ENCODE results near the gene CCDC33.

CCDC33 gene

DNA sequence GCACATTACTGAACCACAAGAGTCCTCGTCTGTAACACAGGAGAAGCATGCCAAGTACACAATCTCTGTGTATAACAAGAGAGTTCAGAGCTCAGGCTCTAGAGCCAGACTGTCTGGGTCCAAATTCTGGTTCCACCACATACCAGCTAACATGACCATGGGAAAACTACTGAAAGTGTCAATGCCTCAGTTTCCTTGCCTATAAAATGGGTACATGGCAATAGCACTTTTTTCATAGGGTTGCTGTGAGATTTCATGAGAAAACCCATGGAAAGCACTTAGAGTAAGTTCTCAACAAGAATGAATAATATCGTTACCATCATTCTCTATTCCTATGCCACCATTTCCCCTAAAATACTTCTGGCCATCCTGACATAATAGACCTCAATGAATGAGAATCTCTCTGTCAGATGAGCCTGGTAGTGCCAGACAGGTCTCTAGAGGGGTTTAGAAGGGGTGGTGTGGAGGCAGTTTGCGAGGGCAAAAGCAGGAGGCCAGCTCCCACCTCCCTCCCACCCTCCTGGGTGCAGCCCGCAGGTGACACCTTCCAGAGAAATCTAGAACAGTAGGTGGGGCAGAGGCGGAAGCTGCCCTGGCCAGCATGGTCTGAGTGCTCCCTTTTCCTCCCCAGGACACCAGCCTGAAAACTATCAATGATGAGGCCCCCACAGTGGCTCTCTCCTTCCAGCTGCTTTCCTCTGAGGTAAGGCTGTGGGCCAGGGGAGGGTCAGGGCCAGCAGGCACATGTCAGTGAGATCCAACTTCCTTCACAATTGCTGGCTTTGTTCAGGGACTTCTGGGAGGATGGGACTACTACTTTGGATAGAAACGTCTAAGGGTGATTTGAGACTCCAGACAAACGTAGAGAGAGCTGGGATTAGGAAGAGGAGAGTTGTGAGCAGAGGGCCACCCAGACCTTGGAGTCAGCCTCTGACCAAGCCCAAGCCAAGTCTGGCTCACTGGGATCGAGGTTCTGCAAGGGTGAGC is 45.3 kb downstream of the CCDC33 start:
- Histone ChIP-seq H3K4me3 (ENCODE audit: insufficient read depth, low read depth, low read length, poor library complexity, severe bottlenecking) (no peak overlapping the region), H3K27me3 (replicated peaks; ENCODE audit: control insufficient read depth, insufficient read depth, low read length, poor library complexity, severe bottlenecking) (no peaks in the 10 kb centered on the region), H3K4me1 (ENCODE audit: control insufficient read depth, insufficient read depth, low read length, poor library complexity, severe bottlenecking) (no peaks in the 10 kb centered on the region), H3K9me3 (ENCODE audit: control insufficient read depth, low read length) (no peaks in the 10 kb centered on the region), H3K27ac (ENCODE audit: insufficient read depth, low read length, poor library complexity, severe bottlenecking) (no peak overlapping the region), H3K36me3 (ENCODE audit: control insufficient read depth, insufficient read depth, low read length) (no peaks in the 10 kb centered on the region)
- no peak for DNase-seq

DNA sequence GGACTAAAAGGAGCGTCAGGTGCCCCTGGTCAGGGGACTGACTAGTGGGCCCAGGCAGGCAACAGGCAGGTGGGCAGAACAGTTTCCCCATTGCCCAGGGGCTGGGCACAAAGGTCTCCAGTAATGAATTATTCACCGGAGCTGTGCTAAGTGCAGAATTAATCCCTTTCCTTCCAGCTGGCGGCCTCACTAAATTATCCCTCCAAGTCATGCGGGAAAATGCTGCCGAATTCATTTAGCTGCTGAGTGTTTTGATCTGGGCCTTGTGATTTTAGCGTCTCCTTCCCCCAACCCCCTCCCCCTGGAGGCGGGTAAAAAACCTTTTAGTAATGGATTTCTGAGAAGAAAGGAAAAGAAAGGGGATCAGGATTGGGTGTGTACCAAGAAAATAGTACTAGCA is 47.2 kb downstream of the CCDC33 start:
- no peak overlapping the region for H3K4me3 ChIP-seq (ENCODE audit: insufficient read depth, low read depth, low read length, poor library complexity, severe bottlenecking)
- H3K27me3 ChIP-seq (replicated peaks; ENCODE audit: control insufficient read depth, insufficient read depth, low read length, poor library complexity, severe bottlenecking) = no peaks in the 10 kb centered on the region
- H3K36me3 ChIP-seq (ENCODE audit: control insufficient read depth, insufficient read depth, low read length) = no peaks in the 10 kb centered on the region

DNA sequence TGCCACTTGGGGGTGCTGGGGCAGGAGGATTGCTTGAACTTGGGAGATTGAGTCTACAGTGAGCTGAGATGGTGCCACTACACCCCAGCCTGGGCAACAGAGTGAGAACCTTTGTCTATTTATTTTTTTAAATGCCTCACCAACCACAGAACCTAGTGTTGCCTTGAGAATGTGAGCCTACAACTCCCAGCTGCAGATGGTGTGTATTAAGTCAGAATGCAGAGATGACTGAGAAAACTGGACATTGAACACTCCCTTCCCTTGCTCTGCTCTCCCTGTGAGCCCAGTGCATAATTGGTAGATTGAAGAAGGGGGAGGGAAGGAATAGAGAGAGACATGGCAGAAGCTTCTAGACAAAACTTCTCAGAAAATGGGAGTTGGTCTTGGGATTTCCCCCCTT is 53.5 kb downstream of the CCDC33 start:
- no peak for DNase-seq
- H3K27me3 ChIP-seq (replicated peaks; ENCODE audit: control insufficient read depth, insufficient read depth, low read length, poor library complexity, severe bottlenecking) = peaks cover 5% of the 10 kb centered on the region
- no peaks in the 10 kb centered on the region for H3K4me1 ChIP-seq (ENCODE audit: control insufficient read depth, insufficient read depth, low read length, poor library complexity, severe bottlenecking)
- no peaks in the 10 kb centered on the region for H3K36me3 ChIP-seq (ENCODE audit: control insufficient read depth, insufficient read depth, low read length)
- no peak overlapping the region for H3K4me3 ChIP-seq (ENCODE audit: insufficient read depth, low read depth, low read length, poor library complexity, severe bottlenecking)
- no peak overlapping the region for H3K27ac ChIP-seq (ENCODE audit: insufficient read depth, low read length, poor library complexity, severe bottlenecking)
- no peaks in the 10 kb centered on the region for H3K9me3 ChIP-seq (ENCODE audit: control insufficient read depth, low read length)

More for the DNA sequence above, 47.2 kb downstream of the CCDC33 start:
- Histone ChIP-seq H3K9me3 (ENCODE audit: control insufficient read depth, low read length) (no peaks in the 10 kb centered on the region), H3K4me1 (ENCODE audit: control insufficient read depth, insufficient read depth, low read length, poor library complexity, severe bottlenecking) (no peaks in the 10 kb centered on the region), H3K27ac (ENCODE audit: insufficient read depth, low read length, poor library complexity, severe bottlenecking) (no peak overlapping the region)
- no peak for DNase-seq

DNA sequence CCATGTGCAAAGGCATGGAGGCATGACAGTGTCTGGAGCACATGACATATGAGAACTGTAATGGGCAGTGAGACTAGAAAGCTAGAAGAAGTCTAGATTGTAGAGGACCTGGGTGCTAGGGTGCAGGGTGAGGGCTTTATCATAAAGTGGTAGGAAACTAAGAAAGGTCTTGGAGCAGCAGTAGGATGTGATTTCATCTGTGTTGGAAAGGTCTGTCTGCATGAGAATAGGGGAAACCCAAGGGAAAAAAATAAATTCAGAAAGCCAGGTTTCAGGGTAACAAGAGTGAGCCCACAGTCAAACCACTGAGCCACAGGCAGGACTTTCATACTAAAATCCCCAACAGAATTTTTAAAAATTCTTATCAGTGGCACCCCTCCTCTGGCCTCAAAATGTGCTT is 54.5 kb downstream of the CCDC33 start:
- no peak overlapping the region for H3K4me3 ChIP-seq (ENCODE audit: insufficient read depth, low read depth, low read length, poor library complexity, severe bottlenecking)
- no peaks in the 10 kb centered on the region for H3K4me1 ChIP-seq (ENCODE audit: control insufficient read depth, insufficient read depth, low read length, poor library complexity, severe bottlenecking)
- peaks cover 5% of the 10 kb centered on the region for H3K27me3 ChIP-seq (replicated peaks; ENCODE audit: control insufficient read depth, insufficient read depth, low read length, poor library complexity, severe bottlenecking)
- H3K9me3 ChIP-seq (ENCODE audit: control insufficient read depth, low read length) = no peaks in the 10 kb centered on the region
- H3K27ac ChIP-seq (ENCODE audit: insufficient read depth, low read length, poor library complexity, severe bottlenecking) = no peak overlapping the region
- DNase-seq = no peak
- H3K36me3 ChIP-seq (ENCODE audit: control insufficient read depth, insufficient read depth, low read length) = no peaks in the 10 kb centered on the region

DNA sequence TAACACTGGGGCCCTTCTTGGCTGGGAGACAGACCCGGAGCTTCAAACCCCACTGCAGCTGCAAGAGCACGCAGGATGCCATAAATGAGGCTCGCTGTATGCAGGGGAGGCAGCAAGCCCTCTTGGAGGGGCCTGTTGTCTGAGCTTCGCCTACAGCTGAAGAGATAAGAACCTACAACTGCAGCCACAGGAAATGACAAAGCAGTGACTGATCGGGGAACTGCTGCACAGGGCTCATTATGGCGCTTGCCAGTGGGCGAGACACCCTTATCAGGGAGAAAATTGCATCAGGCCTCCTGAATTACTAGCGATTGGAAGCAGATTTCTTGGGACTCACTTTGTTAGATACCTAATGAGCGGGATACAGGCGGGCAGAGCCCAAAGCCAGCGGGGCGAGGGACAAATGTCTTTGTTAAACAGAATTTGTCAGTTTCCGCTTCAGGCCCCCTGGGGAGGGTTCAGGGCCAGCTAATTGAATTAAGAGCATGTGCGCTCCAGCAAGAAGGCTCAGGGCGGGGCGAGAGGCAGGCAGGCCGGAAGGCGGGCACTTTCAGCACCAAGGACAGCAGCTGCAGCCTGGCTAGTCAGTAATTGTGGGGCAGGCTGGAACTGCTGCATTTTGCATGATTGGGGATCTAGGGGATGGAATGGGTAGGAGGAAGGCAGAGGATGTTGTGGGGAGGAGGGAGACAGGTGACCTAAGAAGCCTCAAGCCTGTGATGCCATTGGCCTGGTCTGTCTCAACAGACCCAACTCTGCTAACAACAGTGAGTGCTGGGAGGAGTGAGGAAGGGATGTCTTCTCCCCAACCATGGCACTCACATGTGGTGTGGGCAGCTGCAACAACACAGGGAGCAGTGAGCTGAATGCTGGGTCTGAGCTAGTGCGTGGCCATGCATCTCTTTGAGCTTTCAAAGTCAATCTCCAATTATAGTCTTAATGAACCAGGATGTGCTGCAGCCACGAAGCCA is 55.3 kb downstream of the CCDC33 start:
- Histone ChIP-seq H3K27me3 (replicated peaks; ENCODE audit: control insufficient read depth, insufficient read depth, low read length, poor library complexity, severe bottlenecking) (peaks cover 5% of the 10 kb centered on the region), H3K4me3 (ENCODE audit: insufficient read depth, low read depth, low read length, poor library complexity, severe bottlenecking) (no peak overlapping the region), H3K9me3 (ENCODE audit: control insufficient read depth, low read length) (no peaks in the 10 kb centered on the region), H3K27ac (ENCODE audit: insufficient read depth, low read length, poor library complexity, severe bottlenecking) (no peak overlapping the region), H3K36me3 (ENCODE audit: control insufficient read depth, insufficient read depth, low read length) (no peaks in the 10 kb centered on the region), H3K4me1 (ENCODE audit: control insufficient read depth, insufficient read depth, low read length, poor library complexity, severe bottlenecking) (no peaks in the 10 kb centered on the region)
- peak in 2 of 3 donors; percentile 10 to 16 for DNase-seq

DNA sequence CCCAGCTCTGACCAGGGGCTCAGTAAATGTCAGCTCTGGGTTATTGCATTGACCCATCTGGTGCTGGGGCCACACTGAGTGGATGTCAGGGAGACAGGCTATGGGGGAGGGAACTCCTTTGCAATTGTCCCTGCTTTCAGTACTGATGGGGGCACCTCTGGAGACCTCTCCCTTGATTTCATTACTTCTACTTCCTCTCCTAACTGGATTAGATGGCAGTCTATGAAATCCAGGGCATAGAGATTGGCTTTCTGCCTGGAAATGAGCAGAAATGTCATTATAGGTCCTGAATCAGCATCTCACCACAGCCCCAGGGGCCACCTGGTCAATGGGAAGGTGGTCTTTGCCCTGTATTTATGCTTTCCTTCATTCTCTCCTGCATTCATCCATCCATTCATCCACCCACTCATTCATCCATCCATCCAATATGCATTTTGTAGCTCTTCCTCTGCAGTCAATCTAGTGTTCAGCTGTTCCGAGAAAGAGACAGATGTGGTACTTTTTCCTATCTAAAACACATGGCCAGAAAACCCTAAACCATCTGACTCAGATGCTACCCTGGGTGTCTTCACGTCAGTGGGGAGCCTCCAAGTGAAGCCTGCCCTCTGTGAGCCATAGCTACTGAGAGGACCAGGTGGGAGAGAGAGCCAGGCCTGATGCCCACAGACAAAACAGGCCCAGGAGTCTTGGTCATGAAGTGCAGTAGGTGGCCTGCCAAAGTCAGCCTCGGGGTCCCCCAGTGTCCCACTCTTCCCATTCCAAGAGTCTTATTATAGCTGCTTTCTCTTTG is 57.1 kb downstream of the CCDC33 start:
- Histone ChIP-seq H3K9me3 (ENCODE audit: control insufficient read depth, low read length) (no peaks in the 10 kb centered on the region), H3K27ac (ENCODE audit: insufficient read depth, low read length, poor library complexity, severe bottlenecking) (no peak overlapping the region), H3K4me3 (ENCODE audit: insufficient read depth, low read depth, low read length, poor library complexity, severe bottlenecking) (no peak overlapping the region), H3K4me1 (ENCODE audit: control insufficient read depth, insufficient read depth, low read length, poor library complexity, severe bottlenecking) (no peaks in the 10 kb centered on the region), H3K36me3 (ENCODE audit: control insufficient read depth, insufficient read depth, low read length) (no peaks in the 10 kb centered on the region), H3K27me3 (replicated peaks; ENCODE audit: control insufficient read depth, insufficient read depth, low read length, poor library complexity, severe bottlenecking) (peaks cover 5% of the 10 kb centered on the region)
- DNase-seq = no peak

DNA sequence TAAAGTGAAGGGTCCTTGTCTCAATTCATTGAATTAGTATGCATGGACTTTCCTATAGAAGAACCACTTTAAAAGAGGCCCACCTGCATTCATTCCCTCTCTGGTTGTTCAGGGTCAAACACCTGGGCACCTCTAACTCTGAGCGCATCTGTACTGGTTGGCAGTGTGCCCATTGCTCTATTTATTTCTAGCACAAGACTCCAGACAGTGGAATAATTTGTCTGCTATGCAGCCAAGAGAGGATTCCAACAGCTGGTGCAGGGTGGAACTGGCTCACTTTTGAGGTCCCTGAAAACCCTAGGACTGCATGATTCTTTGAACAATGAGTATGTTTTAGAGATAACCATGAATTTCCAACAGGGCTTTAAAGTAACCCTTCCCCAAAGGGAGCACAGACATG is 57.9 kb downstream of the CCDC33 start:
- peaks cover 5% of the 10 kb centered on the region for H3K27me3 ChIP-seq (replicated peaks; ENCODE audit: control insufficient read depth, insufficient read depth, low read length, poor library complexity, severe bottlenecking)
- no peaks in the 10 kb centered on the region for H3K4me1 ChIP-seq (ENCODE audit: control insufficient read depth, insufficient read depth, low read length, poor library complexity, severe bottlenecking)
- no peaks in the 10 kb centered on the region for H3K36me3 ChIP-seq (ENCODE audit: control insufficient read depth, insufficient read depth, low read length)
- no peaks in the 10 kb centered on the region for H3K9me3 ChIP-seq (ENCODE audit: control insufficient read depth, low read length)
- H3K27ac ChIP-seq (ENCODE audit: insufficient read depth, low read length, poor library complexity, severe bottlenecking) = no peak overlapping the region
- H3K4me3 ChIP-seq (ENCODE audit: insufficient read depth, low read depth, low read length, poor library complexity, severe bottlenecking) = no peak overlapping the region
- no peak for DNase-seq

DNA sequence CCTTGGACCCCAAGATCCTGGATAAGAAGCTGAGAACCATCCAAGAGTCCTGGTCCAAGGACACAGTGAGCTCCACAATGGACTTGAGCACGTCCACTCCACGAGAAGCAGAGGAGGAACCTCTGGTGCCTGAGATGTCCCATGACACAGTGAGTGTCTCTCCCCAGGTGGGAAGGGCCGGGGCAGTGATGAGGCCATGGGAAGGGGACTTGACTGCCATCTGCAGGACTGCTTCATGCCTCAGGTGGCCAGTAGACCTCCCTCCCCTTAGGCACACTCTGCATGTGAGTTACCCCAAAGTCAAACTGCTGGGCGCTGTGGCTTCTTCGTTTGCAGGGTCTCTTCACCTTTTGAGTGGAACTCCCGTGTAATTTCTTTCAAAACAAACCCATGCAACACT is 59.7 kb downstream of the CCDC33 start:
- DNase-seq = no peak
- Histone ChIP-seq H3K27me3 (replicated peaks; ENCODE audit: control insufficient read depth, insufficient read depth, low read length, poor library complexity, severe bottlenecking) (peaks cover 5% of the 10 kb centered on the region), H3K9me3 (ENCODE audit: control insufficient read depth, low read length) (no peaks in the 10 kb centered on the region), H3K36me3 (ENCODE audit: control insufficient read depth, insufficient read depth, low read length) (no peaks in the 10 kb centered on the region), H3K4me3 (ENCODE audit: insufficient read depth, low read depth, low read length, poor library complexity, severe bottlenecking) (no peak overlapping the region), H3K27ac (ENCODE audit: insufficient read depth, low read length, poor library complexity, severe bottlenecking) (no peak overlapping the region), H3K4me1 (ENCODE audit: control insufficient read depth, insufficient read depth, low read length, poor library complexity, severe bottlenecking) (no peaks in the 10 kb centered on the region)

DNA sequence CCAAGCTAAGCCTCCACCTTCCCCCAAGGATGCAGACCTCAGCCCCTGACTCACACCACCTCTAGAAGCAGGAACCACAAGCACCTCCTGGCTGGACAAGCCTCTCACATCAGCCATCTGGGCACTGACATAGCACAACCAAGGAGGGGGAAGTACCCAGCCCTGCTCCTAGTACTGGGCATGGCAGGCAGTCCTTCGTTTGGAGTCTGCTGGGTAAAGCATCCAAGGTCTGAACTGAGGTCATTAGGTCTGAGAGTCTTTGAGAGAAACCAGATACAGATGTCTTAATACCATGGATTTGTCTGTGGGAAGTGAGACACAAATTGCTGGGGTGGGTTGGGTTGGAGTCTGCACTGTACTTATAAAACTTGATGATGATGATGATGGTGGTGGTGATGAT is 61.8 kb downstream of the CCDC33 start:
- Histone ChIP-seq H3K4me3 (ENCODE audit: insufficient read depth, low read depth, low read length, poor library complexity, severe bottlenecking) (no peak overlapping the region), H3K4me1 (ENCODE audit: control insufficient read depth, insufficient read depth, low read length, poor library complexity, severe bottlenecking) (no peaks in the 10 kb centered on the region), H3K27ac (ENCODE audit: insufficient read depth, low read length, poor library complexity, severe bottlenecking) (no peak overlapping the region), H3K9me3 (ENCODE audit: control insufficient read depth, low read length) (no peaks in the 10 kb centered on the region), H3K27me3 (replicated peaks; ENCODE audit: control insufficient read depth, insufficient read depth, low read length, poor library complexity, severe bottlenecking) (no peaks in the 10 kb centered on the region), H3K36me3 (ENCODE audit: control insufficient read depth, insufficient read depth, low read length) (no peaks in the 10 kb centered on the region)
- DNase-seq = no peak
